ENCODE results near the gene SUFU.

The SUFU gene

DNA sequence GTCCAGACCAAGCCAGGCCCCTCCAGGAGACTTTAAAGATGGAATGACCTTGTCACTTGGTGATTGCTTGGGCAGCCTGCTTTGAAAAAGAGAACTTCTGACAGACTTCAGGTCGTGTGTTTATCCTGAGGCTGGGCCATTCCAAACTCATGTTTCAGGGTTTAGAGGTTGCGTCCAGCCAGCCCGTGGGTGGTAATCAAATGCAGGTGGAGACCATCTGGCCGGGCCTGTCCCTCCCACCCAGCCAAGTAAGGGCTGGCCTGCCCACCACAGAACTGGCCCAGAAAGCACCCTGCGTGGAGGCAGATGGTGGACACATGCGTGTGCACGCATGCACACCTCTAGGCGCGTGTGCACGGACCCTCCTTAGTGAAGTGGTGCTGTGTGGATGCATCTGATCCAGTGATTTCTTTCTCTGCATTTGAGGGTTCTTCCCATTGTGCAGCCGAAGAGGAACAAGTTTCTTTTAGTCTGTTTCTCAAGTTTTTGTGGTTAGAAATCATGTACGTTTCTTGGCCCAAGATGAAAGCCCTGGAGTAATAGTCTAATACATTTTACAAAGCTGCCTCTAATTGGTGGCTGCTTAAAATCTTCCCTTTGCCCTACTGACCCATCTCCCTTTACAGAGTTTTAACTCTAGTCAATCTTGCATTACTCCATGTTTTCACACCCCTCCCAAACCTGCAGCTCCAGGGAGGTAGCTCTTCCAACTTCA is 43.0 kb downstream of the SUFU start:
- Histone ChIP-seq H3K4me2 (ENCODE audit: low read length) (no peak overlapping the region), H3K9me3 (ENCODE audit: control insufficient read depth, low read length) (no peaks in the 10 kb centered on the region), H3K27me3 (ENCODE audit: control insufficient read depth, insufficient read depth, low read length) (no peaks in the 10 kb centered on the region), H3K9ac (no peak overlapping the region), H3K36me3 (ENCODE audit: control insufficient read depth, insufficient read depth, low read length) (no peaks in the 10 kb centered on the region), H2AFZ (no peak overlapping the region), H3K4me3 (ENCODE audit: low read depth, low read length) (no peak overlapping the region), H3K79me2 (peaks cover 19% of the 10 kb centered on the region), H3K27ac (no peak overlapping the region), H3K4me1 (no peaks in the 10 kb centered on the region)
- TF ChIP-seq, protein P1, sequence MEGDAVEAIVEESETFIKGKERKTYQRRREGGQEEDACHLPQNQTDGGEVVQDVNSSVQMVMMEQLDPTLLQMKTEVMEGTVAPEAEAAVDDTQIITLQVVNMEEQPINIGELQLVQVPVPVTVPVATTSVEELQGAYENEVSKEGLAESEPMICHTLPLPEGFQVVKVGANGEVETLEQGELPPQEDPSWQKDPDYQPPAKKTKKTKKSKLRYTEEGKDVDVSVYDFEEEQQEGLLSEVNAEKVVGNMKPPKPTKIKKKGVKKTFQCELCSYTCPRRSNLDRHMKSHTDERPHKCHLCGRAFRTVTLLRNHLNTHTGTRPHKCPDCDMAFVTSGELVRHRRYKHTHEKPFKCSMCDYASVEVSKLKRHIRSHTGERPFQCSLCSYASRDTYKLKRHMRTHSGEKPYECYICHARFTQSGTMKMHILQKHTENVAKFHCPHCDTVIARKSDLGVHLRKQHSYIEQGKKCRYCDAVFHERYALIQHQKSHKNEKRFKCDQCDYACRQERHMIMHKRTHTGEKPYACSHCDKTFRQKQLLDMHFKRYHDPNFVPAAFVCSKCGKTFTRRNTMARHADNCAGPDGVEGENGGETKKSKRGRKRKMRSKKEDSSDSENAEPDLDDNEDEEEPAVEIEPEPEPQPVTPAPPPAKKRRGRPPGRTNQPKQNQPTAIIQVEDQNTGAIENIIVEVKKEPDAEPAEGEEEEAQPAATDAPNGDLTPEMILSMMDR (IDR thresholded peaks at IDR 0.05): no peak

DNA sequence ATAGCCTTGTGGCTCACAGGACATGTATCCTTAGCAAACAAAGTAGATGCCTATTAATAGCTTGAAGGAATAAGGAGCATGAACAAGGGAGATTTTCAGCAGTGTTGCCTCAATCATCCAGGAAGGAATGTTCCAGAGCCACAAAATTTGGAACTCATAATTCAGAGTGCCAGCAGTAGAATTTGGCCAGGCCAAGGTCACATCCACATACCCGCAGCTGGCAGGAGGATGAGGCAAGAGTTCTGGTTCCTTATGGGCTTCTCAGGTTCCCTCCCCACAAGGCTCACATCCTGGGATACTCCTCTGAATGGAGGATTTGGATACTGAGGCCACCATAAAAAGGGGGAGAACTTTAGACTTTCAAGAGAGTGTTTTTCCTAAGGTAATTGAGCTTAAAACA is 45.8 kb downstream of the SUFU start:
- TF ChIP-seq, protein P1 (IDR thresholded peaks at IDR 0.05): no peak
- no peak overlapping the region for H3K9ac ChIP-seq
- H3K27ac ChIP-seq: no peak overlapping the region
- no peaks in the 10 kb centered on the region for H3K9me3 ChIP-seq (ENCODE audit: control insufficient read depth, low read length)
- H3K4me3 ChIP-seq (ENCODE audit: low read depth, low read length): no peak overlapping the region
- H3K36me3 ChIP-seq (ENCODE audit: control insufficient read depth, insufficient read depth, low read length): no peaks in the 10 kb centered on the region
- no peaks in the 10 kb centered on the region for H3K27me3 ChIP-seq (ENCODE audit: control insufficient read depth, insufficient read depth, low read length)
- no peak overlapping the region for H3K4me2 ChIP-seq (ENCODE audit: low read length)
- H2AFZ ChIP-seq: no peak overlapping the region
- no peaks in the 10 kb centered on the region for H3K4me1 ChIP-seq
- H3K79me2 ChIP-seq: peaks cover 27% of the 10 kb centered on the region

DNA sequence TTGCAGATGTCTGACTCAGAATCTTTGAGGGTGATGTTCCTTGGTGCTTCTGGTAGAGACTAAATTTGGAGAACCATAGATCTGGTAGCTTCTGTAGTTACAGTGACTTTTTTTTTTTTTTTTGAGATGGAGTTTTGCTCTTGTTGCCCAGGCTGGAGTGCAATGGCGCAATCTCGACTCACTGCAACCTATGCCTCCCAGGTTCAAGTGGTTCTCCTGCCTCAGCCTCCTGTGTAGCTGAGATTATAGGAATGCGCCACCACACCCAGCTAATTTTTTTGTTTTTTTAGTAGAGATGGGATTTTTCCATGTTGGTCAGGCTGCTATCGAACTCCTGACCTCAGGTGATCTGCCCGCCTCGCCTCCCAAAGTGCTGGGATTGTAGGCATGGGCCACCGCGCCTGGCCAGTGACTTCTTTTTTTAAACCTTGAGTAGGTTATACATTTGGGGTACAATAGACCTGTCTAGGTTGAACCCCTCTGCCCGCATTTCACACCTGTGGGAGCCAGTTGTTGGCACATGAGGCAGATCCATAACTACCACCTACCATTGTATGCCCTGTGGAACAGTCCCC is 47.0 kb downstream of the SUFU start:
- H3K4me1 ChIP-seq: no peaks in the 10 kb centered on the region
- no peak overlapping the region for H2AFZ ChIP-seq
- TF ChIP-seq, protein P1 (IDR thresholded peaks at IDR 0.05): no peak
- H3K27me3 ChIP-seq (ENCODE audit: control insufficient read depth, insufficient read depth, low read length): no peaks in the 10 kb centered on the region
- H3K4me3 ChIP-seq (ENCODE audit: low read depth, low read length): no peak overlapping the region
- H3K9ac ChIP-seq: no peak overlapping the region
- no peaks in the 10 kb centered on the region for H3K9me3 ChIP-seq (ENCODE audit: control insufficient read depth, low read length)
- H3K27ac ChIP-seq: no peak overlapping the region
- no peak overlapping the region for H3K4me2 ChIP-seq (ENCODE audit: low read length)
- H3K79me2 ChIP-seq: peaks cover 28% of the 10 kb centered on the region
- no peaks in the 10 kb centered on the region for H3K36me3 ChIP-seq (ENCODE audit: control insufficient read depth, insufficient read depth, low read length)

DNA sequence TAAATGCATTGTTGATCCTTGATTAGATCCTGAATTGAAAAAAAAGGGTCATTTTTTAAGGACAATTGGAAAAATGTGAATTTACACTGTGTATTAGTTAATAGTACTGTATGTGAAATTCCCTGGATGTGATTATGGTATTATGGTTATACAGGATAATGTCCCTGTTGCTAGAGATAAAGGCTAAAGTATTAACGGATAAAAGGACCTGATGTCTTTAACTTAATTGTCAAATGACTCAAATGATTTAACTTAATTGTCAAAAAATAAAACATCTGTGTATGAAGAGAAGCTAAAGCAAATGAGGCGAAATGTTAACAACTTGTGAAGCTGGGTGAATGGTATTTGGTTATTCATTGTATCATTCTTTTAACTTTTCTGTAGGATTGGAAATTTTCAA is 48.8 kb downstream of the SUFU start:
- Histone ChIP-seq H3K36me3 (ENCODE audit: control insufficient read depth, insufficient read depth, low read length) (no peaks in the 10 kb centered on the region), H3K4me1 (no peaks in the 10 kb centered on the region), H3K27me3 (ENCODE audit: control insufficient read depth, insufficient read depth, low read length) (no peaks in the 10 kb centered on the region), H3K9me3 (ENCODE audit: control insufficient read depth, low read length) (no peaks in the 10 kb centered on the region), H2AFZ (no peak overlapping the region), H3K27ac (no peak overlapping the region), H3K79me2 (peaks cover 44% of the 10 kb centered on the region), H3K4me2 (ENCODE audit: low read length) (no peak overlapping the region), H3K9ac (no peak overlapping the region), H3K4me3 (ENCODE audit: low read depth, low read length) (no peak overlapping the region)
- TF ChIP-seq, protein P1 (IDR thresholded peaks at IDR 0.05): no peak

DNA sequence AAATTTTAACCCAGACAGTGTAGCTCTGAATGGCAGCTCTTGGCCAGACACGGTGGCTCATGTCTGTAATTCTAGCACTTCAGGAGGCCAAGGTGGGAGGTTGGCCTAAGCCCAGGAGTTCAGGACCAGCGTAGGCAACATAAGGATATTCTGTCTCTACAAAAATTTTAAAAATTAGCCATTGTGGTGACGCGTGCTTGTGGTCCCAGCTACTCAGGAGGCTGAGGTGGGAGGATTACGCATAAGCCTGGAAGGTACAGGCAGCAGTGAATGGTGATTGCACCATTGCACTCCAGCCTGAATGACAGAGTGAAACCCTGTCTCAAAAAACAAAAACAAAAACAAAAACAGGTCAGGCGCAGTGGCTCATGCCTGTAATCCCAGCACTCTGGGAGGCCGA is 50.0 kb downstream of the SUFU start:
- Histone ChIP-seq H3K9ac (no peak overlapping the region), H3K27me3 (ENCODE audit: control insufficient read depth, insufficient read depth, low read length) (no peaks in the 10 kb centered on the region), H3K4me2 (ENCODE audit: low read length) (no peak overlapping the region), H3K9me3 (ENCODE audit: control insufficient read depth, low read length) (no peaks in the 10 kb centered on the region), H3K27ac (no peak overlapping the region), H2AFZ (no peak overlapping the region), H3K36me3 (ENCODE audit: control insufficient read depth, insufficient read depth, low read length) (no peaks in the 10 kb centered on the region), H3K4me1 (no peaks in the 10 kb centered on the region), H3K4me3 (ENCODE audit: low read depth, low read length) (no peak overlapping the region), H3K79me2 (peaks cover 53% of the 10 kb centered on the region)
- TF ChIP-seq, protein P1 (IDR thresholded peaks at IDR 0.05): no peak
